Right lobe of liver (tissue), 4 donors: ENCODE results near the gene RAB32.
"Not testable (repeated sequence)": the region's sequence is repeated elsewhere in the genome, so short reads cannot be mapped to it uniquely, and the experiment has no call there.

Experiments
- CTCF ChIP-seq, 4 donors: fragments of 200-600 bp in 3 of 4; fragments of 450-650 bp in 1 of 4; IDR thresholded peaks; one replicate each; pipeline versions ENCODE4 v1.5.1 to v1.8.0; 2016 to 2022; ENCODE audit warnings: antibody characterized with exemption in 4 of 4, mild to moderate bottlenecking in 2 of 4
- POLR2A ChIP-seq: fragments of 450-650 bp; IDR thresholded peaks from one replicate; pipeline ENCODE4 v1.6.1; 2017; ENCODE audit warnings: antibody characterized with exemption, mild to moderate bottlenecking
- donor health status: DM: no; HTN: no; CAD: no.
- donor health status: DM: no; HTN: no; CAD: no.
- donor health status: DM: no; HTN: yes; CAD: no.

- TF ChIP-seq CTCF (IDR thresholded peaks at IDR 0.05); POLR2A: not testable (repeated sequence)
Measured at GRCh38 chr6:146566661-146567060, 23.0 kb downstream of the RAB32 start.
